GM12872 (cell line): ENCODE results near the gene ZNHIT3.

ENCODE experiments used
- TF ChIP-seq, protein P1 (sequence below): IDR thresholded peaks from 3 replicates; pipeline ENCODE4 v1.5.1; 2011; ENCODE audit warnings: low read depth, mild to moderate bottlenecking, low read length, moderate library complexity; ENCODE audit not compliant: insufficient read depth

Gene ZNHIT3

DNA sequence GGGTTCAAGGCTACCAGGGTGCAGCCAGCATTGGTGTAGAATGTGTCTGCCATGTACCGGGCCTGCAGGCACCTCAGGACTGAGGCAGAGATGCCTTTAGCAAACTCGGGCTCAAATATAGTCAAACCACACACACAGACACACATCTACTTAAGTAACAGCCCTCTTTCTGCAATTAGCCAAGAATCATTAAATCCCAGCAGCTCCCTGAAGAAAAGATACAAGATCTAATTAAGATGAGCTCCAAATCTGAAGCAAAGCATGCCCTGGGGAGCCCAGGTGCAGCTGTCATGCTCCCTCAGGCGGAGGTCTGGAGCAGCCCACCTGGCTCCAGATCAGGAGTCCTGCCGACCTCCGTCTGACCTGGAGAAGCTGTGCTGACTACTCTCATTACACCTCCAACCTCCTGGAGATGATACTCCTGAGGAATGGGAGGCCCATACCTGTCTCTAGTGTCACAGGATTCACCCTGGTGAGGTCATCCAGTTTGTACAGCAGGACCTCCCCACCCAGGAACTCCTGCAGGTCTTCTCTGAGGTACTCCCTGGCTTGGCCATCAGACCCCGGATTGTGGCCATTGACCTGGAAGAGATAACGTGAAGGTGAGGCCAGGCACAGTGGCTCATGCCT, 41.3 kb downstream of the ZNHIT3 start:
- TF ChIP-seq, protein P1, sequence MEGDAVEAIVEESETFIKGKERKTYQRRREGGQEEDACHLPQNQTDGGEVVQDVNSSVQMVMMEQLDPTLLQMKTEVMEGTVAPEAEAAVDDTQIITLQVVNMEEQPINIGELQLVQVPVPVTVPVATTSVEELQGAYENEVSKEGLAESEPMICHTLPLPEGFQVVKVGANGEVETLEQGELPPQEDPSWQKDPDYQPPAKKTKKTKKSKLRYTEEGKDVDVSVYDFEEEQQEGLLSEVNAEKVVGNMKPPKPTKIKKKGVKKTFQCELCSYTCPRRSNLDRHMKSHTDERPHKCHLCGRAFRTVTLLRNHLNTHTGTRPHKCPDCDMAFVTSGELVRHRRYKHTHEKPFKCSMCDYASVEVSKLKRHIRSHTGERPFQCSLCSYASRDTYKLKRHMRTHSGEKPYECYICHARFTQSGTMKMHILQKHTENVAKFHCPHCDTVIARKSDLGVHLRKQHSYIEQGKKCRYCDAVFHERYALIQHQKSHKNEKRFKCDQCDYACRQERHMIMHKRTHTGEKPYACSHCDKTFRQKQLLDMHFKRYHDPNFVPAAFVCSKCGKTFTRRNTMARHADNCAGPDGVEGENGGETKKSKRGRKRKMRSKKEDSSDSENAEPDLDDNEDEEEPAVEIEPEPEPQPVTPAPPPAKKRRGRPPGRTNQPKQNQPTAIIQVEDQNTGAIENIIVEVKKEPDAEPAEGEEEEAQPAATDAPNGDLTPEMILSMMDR, result no peak

DNA sequence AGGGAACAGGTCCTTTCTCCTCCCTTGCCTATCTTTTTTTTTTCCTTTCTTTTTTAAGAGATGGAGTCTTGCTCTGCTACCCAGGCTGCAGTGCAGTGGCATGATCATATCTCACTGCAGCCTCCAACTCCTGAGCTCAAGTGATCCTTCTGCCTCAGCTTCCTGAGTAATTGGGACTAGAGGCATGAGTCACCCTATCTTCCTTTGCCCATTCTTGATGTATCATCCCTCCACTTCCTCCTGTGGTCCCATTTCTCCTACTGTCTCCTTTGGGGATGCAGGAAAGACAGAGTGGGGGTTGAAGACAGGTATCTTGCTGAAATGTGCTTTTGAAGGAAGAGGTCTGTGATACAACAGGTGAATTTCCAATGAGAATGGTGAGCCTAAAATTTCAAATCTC, 42.6 kb downstream of the ZNHIT3 start:
- TF ChIP-seq, protein P1, result no peak

DNA sequence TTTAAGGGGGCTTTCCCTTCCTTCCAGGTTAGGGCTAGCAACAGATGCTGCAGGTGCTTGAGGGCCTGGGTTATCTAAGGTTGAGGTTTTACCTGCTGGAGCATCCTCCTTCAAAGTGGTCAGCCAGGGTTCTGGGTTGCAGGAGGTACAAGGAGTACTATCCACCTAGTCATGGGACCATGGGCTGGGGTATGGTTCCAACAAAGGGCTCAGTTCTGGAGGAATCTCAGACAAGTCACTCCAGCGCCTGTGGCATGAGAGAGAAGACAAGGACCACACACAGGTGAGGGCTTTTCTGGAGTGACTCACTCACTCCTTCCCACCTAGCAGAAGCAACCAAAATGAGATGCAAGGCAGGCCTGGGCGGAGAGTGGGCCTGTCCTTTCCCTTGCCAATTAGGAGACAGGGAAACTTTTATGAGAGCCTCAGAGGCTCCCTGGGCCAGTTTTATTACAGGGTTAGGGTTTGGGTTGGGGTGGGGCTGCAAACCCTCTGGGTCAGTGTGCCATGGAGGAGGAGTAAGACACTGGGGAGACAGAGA, 46.0 kb downstream of the ZNHIT3 start:
- TF ChIP-seq, protein P1, result no peak

DNA sequence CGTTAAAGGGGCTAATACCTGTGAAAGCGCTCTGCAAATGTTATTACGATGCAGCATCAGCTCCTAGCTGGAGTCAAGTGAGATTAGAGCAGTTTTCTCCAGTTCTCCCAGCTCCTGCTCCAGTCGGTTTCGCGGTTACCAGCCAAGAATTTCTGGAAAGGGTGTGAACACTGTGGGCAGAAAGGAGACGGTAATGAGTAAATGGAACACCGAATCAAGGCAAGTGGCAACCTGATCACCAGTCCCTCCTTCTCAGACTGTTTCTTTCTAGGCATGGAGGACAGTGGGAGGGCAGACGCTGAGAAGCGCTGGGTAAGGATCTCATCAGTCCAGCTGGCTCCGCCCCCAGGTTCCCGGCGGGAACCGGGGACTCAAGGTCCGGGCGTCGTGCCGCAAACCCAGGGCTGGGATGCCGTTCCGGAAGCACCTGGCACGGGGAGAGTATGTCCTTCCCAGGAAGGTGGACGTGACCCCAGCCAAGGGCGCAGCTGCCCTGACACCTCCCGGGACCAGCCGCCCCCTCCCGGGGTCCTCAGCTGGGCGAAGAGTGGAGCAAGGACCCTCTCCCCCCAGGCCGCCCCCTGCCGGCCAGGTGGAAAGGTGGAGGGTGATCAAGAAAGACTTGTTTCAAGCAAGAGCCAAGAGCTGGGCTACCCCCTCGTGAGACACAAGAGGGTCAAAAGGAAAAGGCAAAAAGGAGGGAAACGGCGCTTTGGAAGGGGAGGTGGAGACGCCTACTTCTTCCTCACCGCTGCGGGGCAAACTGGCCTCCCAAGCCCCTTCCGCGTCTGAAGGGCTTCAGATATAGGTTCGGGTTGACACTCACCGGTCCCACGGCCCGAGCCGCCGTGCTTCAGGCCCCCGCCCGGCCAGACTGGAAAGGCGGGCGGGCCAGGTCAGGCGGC, 47.7 kb downstream of the ZNHIT3 start:
- TF ChIP-seq, protein P1, result peak; percentile 80

DNA sequence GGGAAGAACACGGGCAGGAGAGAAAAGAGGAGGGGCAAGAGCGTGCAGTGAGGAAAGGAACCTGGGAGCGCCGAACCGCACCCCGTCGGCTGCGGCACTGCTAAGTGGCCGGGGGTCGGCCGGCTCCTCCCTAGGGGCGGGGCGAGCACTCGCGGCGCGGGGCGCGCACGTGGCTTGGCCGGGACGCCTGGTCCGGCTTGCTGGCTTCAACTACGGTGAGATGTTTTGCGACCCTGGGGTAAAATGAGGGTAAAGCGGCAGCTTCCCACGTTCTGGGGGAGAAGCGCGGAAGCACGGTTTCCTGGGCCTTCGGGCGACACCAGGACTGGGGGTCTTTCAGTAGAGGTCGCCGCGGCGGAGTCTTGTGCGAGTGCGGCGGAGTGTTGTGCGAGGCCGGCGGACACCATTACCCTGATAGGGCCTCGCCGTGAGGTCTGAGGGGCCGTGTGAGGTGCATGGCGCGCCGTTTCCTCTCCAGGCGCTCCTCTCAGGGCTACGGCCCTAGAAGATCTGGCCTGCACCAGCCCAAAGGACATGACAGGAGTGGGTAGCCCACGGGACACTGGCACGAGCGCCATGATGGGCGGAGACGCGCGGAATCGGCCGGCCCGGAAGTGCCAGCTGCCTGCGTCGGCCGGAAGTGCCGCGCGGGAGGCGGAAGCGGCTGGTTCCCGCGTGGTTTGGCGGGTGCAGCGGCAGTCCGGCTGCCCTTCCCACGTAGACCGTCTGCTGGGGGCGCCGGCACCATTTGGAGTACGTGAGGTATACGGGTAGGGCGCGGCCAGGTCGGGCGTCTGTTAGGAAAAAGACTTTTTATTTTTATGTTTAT, 48.6 kb downstream of the ZNHIT3 start, which contains the start of the genes MYO19 and PIGW:
MYO19 (minus strand) TSS at position 29 of the 829 bp plus-strand sequence. CDS start 2,330 bp downstream, outside the sequence.
PIGW (plus strand) TSS at position 148 of the 829 bp plus-strand sequence. CDS start 2,115 bp downstream, outside the sequence.
- TF ChIP-seq, protein P1, result no peak

DNA sequence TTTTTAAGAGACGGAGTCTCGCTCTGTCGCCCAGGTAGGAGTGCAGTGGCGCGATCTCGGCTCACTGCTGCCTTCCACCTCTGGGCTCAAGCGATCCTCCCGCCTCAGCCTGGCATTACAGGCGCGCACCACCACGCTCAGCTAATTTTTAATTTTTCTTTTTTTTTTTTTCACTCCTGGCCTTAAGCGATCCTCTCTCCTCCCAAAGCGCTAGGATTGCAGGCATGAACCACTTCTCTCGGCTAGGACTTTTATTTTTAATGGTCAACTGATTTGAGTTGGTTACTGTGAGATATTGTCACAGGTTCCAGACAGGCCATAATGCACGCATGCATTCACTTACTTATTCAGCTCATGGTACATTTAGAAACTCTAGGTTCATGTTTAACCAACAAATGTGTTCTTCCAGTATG, 49.2 kb downstream of the ZNHIT3 start:
- TF ChIP-seq, protein P1, result no peak
